Renal cortex interstitium (tissue), 11 donors: ENCODE data around the gene KIF26A. TPM values are rescaled to one million over a fixed set of nuclear protein-coding genes. Genes with fewer than 3 reads are reported as not detected.
A peak's percentile ranks its signal among the peaks of the same experiment; 100 is the strongest.

Source experiments
- DNase-seq, 11 donors: peaks; one replicate each; pipeline ENCODE4 v3.0.0-alpha.2; 2013; ENCODE audit warnings: low read depth in 9 of 11, low spot score in 4 of 11; ENCODE audit errors: extremely low read depth in 1 of 11
- polyA plus RNA-seq, 3 donors: library from polyadenylated mRNA; unstranded; fragments of 120-200 nt; gene quantifications; one replicate each; pipeline ENCODE4 v1.2.1, GENCODE V29; 2013; ENCODE audit not compliant: insufficient read length in 3 of 3

Gene KIF26A
- polyA plus RNA-seq, 3 donors: 6.2 to 14.3 (median 12.8) TPM

GRCh38 chr14:104181761-104182530 lies 43.6 kb downstream of the KIF26A start:
- no peak for DNase-seq

- no peak for DNase-seq
Measured at GRCh38 chr14:104182857-104183425, 44.6 kb downstream of the KIF26A start.

GRCh38 chr14:104183796-104184195 lies 45.4 kb downstream of the KIF26A start:
- DNase-seq: no peak

- no peak for DNase-seq
Measured at GRCh38 chr14:104184506-104184905, 46.1 kb downstream of the KIF26A start.

GRCh38 chr14:104184911-104185499 lies 46.6 kb downstream of the KIF26A start:
- DNase-seq: peak in 2 of 11 donors; percentile 29 to 38

- DNase-seq: no peak
Measured at GRCh38 chr14:104185916-104186495, 47.6 kb downstream of the KIF26A start.

GRCh38 chr14:104186575-104186974 lies 48.2 kb downstream of the KIF26A start:
- DNase-seq: no peak

- no peak for DNase-seq
Measured at GRCh38 chr14:104187121-104187889, 48.9 kb downstream of the KIF26A start.

- no peak for DNase-seq
Measured at GRCh38 chr14:104187931-104188726, 49.7 kb downstream of the KIF26A start.

- no peak for DNase-seq
Measured at GRCh38 chr14:104188727-104189400, 50.5 kb downstream of the KIF26A start.

- no peak for DNase-seq
Measured at GRCh38 chr14:104189629-104190335, 51.4 kb downstream of the KIF26A start.

GRCh38 chr14:104190396-104191000 lies 52.1 kb downstream of the KIF26A start:
- DNase-seq: no peak

- no peak for DNase-seq
Measured at GRCh38 chr14:104191409-104191997, 53.1 kb downstream of the KIF26A start.

GRCh38 chr14:104192146-104192882 lies 53.9 kb downstream of the KIF26A start:
- DNase-seq: no peak

- no peak for DNase-seq
Measured at GRCh38 chr14:104192883-104193245, 54.5 kb downstream of the KIF26A start.

- DNase-seq: no peak
Measured at GRCh38 chr14:104194016-104194415, 55.6 kb downstream of the KIF26A start.
